DND-41 (cell line): ENCODE data around the gene TGFBR3L.

Experiments used
- CTCF ChIP-seq: IDR thresholded peaks from 2 replicates; pipeline ENCODE4 v1.5.1; 2012; ENCODE audit warnings: borderline replicate concordance, low read length, moderate library complexity, mild to moderate bottlenecking; ENCODE audit not compliant: poor library complexity, severe bottlenecking; ENCODE audit errors: extremely low read depth
- EZH2 ChIP-seq: IDR thresholded peaks from 3 replicates; pipeline ENCODE4 v1.6.1; 2012; ENCODE audit warnings: borderline replicate concordance, low read depth, mild to moderate bottlenecking, moderate library complexity, low read length, inconsistent platforms; ENCODE audit not compliant: severe bottlenecking

GRCh38 chr19:7912144-7912696, 2.4 kb upstream of the TGFBR3L start:
- TF ChIP-seq CTCF, result no peak
- TF ChIP-seq EZH2, result no peak
